BE2C (cell line): ENCODE measurements around the gene PARP14.
"Not testable (repeated sequence)": the region's sequence is repeated elsewhere in the genome, so short reads cannot be mapped to it uniquely, and the experiment has no call there.

ENCODE experiments used
- DNase-seq: peaks from one replicate; pipeline ENCODE4 v3.0.0-alpha.2; 2020
- H3K27me3 ChIP-seq: fragments of 250-450 bp; sonication (Bioruptor Pico); 2 replicates; pipeline ENCODE4 v1.5.1; 2020; ENCODE audit warnings: mild to moderate bottlenecking
- H3K36me3 ChIP-seq: fragments of 250-450 bp; sonication (Bioruptor Pico); 2 replicates; pipeline ENCODE4 v1.5.1; 2020; ENCODE audit warnings: mild to moderate bottlenecking
- H3K4me1 ChIP-seq: fragments of 250-450 bp; sonication (Bioruptor Pico); 2 replicates; pipeline ENCODE4 v1.5.1; 2020
- H3K4me3 ChIP-seq: 2 replicates; pipeline ENCODE4 v1.5.1; 2011; ENCODE audit warnings: low read depth, low read length
- H3K9me3 ChIP-seq: fragments of 250-450 bp; sonication (Bioruptor Pico); 2 replicates; pipeline ENCODE4 v1.5.1; 2020
- TF ChIP-seq, protein P1 (sequence below): IDR thresholded peaks from 2 replicates; pipeline ENCODE4 v1.5.1; 2012; ENCODE audit warnings: mild to moderate bottlenecking, low read depth, low read length

Gene PARP14

DNA sequence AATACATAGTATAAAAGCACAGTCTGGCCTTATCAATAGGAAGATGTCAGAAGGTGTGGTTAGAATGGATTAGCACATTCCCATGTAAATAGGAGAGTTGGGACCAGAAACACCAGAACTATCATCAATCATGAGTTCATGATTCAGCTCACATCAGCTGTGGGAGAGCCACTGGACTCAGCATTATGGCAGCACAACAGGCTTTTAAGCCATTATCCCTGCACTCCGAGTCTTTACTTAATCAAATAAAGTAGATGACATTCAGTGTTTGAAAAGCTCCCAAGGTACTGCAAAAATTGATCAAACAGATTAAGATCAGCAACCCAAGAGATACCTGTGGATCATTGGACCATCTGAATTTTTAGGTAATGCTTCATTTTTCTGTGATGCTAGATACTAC is 24.7 kb downstream of the PARP14 start:
- Histone ChIP-seq H3K4me3 (no peak overlapping the region), H3K36me3 (no peaks in the 10 kb centered on the region), H3K27me3 (no peaks in the 10 kb centered on the region), H3K9me3 (no peaks in the 10 kb centered on the region), H3K4me1 (no peaks in the 10 kb centered on the region)
- DNase-seq, result no peak
- TF ChIP-seq, protein P1, sequence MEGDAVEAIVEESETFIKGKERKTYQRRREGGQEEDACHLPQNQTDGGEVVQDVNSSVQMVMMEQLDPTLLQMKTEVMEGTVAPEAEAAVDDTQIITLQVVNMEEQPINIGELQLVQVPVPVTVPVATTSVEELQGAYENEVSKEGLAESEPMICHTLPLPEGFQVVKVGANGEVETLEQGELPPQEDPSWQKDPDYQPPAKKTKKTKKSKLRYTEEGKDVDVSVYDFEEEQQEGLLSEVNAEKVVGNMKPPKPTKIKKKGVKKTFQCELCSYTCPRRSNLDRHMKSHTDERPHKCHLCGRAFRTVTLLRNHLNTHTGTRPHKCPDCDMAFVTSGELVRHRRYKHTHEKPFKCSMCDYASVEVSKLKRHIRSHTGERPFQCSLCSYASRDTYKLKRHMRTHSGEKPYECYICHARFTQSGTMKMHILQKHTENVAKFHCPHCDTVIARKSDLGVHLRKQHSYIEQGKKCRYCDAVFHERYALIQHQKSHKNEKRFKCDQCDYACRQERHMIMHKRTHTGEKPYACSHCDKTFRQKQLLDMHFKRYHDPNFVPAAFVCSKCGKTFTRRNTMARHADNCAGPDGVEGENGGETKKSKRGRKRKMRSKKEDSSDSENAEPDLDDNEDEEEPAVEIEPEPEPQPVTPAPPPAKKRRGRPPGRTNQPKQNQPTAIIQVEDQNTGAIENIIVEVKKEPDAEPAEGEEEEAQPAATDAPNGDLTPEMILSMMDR, result no peak

DNA sequence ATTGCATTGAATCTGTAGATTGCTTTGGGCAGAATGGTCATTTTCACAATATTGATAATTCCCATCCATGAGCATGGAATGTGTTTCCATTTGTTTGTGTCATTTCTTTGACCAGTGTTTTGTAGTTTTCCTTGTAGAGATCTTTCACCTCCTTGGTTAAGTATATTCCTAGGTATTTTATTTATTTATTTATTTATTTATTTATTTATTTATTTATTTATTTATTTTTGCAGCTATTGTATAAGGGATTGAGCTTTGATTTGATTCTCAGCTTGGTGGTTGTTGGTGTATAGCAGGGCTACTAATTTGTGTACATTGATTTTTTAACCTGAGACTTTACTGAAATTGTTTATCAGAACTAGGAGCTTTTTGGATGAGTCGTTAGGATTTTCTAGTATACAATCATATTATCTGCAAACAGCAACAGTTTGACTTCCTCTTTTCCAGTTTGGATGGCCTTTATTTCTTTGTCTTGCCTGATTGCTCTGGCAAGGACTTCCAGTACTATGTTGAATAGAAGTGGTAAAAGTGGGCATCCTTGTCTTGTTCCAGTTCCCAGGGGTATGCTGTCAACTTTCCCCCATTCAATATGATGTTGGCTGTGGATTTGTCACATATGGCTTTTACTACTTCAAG is 30.1 kb downstream of the PARP14 start:
- DNase-seq, H3K4me1 ChIP-seq, H3K9me3 ChIP-seq, H3K36me3 ChIP-seq, H3K27me3 ChIP-seq, H3K4me3 ChIP-seq: not testable (repeated sequence)

DNA sequence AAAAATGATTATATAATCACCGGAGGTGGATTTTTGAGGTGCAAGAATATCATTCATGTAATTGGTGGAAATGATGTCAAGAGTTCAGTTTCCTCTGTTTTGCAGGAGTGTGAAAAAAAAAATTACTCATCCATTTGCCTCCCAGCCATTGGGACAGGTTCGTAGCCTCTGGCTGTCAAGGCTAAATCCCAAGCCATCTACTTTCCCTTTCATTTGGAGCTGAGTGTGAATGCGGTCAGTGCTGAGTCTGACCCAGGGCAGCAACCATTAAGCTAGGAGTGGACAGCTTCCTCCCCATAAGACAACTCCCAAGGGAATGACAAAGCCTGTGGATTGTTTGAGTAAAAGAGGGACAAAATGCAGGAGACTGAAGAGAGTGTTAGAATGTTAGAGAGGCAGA is 33.6 kb downstream of the PARP14 start:
- no peak overlapping the region for H3K4me3 ChIP-seq
- no peaks in the 10 kb centered on the region for H3K27me3 ChIP-seq
- no peaks in the 10 kb centered on the region for H3K36me3 ChIP-seq
- no peak for DNase-seq
- no peaks in the 10 kb centered on the region for H3K4me1 ChIP-seq
- no peaks in the 10 kb centered on the region for H3K9me3 ChIP-seq
- TF ChIP-seq, protein P1, result no peak

DNA sequence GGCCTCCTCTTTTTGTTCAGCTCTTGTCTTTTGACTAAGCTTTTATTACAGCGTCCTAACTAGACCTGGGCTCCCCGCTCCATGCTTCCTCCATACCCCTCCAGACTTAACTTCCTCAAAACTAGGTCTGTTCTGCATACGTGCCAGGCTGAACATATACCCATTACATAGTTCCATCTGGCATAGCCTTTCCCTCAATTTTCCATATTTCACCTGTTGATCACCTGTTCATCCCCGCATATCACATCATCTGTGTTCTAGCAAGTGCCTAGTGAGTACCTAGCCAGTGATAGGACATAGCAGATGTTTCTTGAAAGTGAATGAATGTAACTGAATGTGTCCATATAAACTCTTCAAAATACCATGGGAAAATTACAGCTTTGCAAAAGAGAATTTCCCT is 36.0 kb downstream of the PARP14 start:
- DNase-seq, result no peak
- Histone ChIP-seq H3K9me3 (no peaks in the 10 kb centered on the region), H3K4me3 (no peak overlapping the region), H3K27me3 (no peaks in the 10 kb centered on the region), H3K36me3 (no peaks in the 10 kb centered on the region), H3K4me1 (no peaks in the 10 kb centered on the region)
- TF ChIP-seq, protein P1, result no peak

DNA sequence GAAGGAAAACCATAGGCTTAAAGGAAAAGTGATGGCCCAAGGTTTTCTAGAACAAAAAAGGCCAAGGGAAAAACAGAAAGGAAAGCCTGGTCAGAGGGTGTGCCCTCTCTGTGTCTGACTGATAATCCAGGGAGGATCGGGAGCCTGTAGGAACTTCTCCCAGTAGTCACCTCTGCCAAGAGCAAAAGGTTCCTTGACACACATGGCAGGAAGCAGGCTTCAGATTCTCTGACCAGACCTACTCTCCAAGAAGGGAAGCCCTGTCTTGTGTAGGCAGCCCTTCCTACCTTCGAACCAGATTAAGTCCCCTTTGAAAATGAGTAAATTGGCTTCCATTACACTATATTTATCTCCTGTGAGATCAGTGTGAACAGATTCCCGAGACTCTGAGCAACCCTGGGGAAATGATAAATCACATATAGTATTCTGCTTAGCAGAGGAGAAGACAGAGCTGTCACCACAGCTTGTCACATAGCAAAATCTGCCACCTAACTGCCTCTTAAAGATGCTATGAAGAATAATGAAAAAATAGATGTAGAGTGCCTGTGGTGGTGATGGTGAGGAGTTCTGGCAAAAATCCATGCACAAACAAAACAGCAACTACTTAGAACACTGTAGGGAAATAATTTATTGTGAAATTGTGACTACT is 38.8 kb downstream of the PARP14 start:
- TF ChIP-seq, protein P1, result no peak
- Histone ChIP-seq H3K9me3 (no peaks in the 10 kb centered on the region), H3K4me3 (no peak overlapping the region), H3K4me1 (no peaks in the 10 kb centered on the region), H3K36me3 (no peaks in the 10 kb centered on the region), H3K27me3 (no peaks in the 10 kb centered on the region)
- DNase-seq, result no peak

DNA sequence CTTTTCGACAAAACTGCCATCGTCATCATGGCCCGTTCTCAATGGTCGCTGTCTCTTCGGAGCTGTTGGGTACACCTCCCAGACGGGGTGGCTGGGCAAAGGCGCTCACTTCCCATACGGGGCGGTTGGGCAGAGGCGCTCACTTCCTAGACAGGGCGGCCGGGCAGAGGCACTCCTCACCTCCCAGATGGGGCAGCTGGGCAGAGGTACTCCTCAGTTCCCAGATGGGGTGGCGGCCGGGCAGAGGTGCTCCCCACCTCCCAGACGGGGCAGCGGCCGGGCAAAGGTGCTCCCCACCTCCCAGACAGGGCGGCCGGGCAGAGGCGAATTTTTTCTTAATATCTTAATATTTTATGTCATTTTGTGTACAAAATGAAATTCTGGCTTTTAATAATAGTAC is 44.5 kb downstream of the PARP14 start:
- Histone ChIP-seq H3K36me3 (no peaks in the 10 kb centered on the region), H3K4me1 (no peaks in the 10 kb centered on the region), H3K27me3 (no peaks in the 10 kb centered on the region), H3K9me3 (no peaks in the 10 kb centered on the region), H3K4me3 (no peak overlapping the region)
- DNase-seq, result no peak
- TF ChIP-seq, protein P1, result no peak

DNA sequence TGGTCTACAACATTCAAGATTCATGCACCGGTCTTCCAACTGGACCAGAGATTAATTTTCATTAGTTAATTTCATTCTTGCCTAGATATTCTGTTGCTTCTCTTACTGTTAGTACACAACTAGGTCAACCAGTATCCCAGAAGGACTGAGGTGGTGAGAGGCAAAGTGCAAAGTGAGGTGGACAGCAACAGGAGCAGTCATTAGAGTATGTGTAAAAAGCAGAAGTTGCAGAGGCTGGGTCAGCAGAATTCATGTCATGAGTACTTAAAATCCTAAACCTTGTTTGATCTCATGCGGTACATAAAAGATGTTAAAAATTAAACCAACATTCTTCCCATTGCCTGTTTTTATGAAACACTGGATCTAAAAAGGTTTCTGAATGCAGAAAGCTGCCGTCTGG is 46.7 kb downstream of the PARP14 start:
- Histone ChIP-seq H3K4me1 (no peaks in the 10 kb centered on the region), H3K9me3 (no peaks in the 10 kb centered on the region), H3K36me3 (no peaks in the 10 kb centered on the region), H3K4me3 (no peak overlapping the region), H3K27me3 (no peaks in the 10 kb centered on the region)
- TF ChIP-seq, protein P1, result no peak
- no peak for DNase-seq
